ENCODE measurements around the gene STX4.
"Not testable (repeated sequence)": the region's sequence is repeated elsewhere in the genome, so short reads cannot be mapped to it uniquely, and the experiment has no call there.

STX4 gene

GRCh38 chr16:31010585-31011325 lies 22.6 kb upstream of the STX4 start, which contains the start of gene STX1B:
Gene STX1B (minus strand): TSS chr16:31010638. CDS start chr16:31010396, 242 bp downstream.
- no peaks in the 10 kb centered on the region for H3K9me3 ChIP-seq (replicated peaks; ENCODE audit: low read length)
- H3K4me3 ChIP-seq (ENCODE audit: low read length), result peak within 1 kb of the TSS; percentile 63
- H3K36me3 ChIP-seq (ENCODE audit: insufficient read depth, low read length), result no peaks in the 10 kb centered on the region
- H3K9ac ChIP-seq (ENCODE audit: low read depth, low read length), result no peak within 1 kb of the TSS
- H3K27me3 ChIP-seq (ENCODE audit: control insufficient read depth, insufficient read depth, low read length), result peaks cover 15% of the 10 kb centered on the region
- H3K4me2 ChIP-seq (ENCODE audit: low read length), result peak within 1 kb of the TSS; percentile 73
- H3K4me1 ChIP-seq (ENCODE audit: control insufficient read depth, insufficient read depth, low read length), result peaks cover 14% of the 10 kb centered on the region

GRCh38 chr16:31011815-31012214 lies 21.5 kb upstream of the STX4 start:
- peaks cover 14% of the 10 kb centered on the region for H3K4me1 ChIP-seq (ENCODE audit: control insufficient read depth, insufficient read depth, low read length)
- H3K36me3 ChIP-seq (ENCODE audit: insufficient read depth, low read length); H3K9me3 ChIP-seq (replicated peaks; ENCODE audit: low read length); H3K9ac ChIP-seq (ENCODE audit: low read depth, low read length); H3K4me2 ChIP-seq (ENCODE audit: low read length); H3K4me3 ChIP-seq (ENCODE audit: low read length): not testable (repeated sequence)
- peaks cover 15% of the 10 kb centered on the region for H3K27me3 ChIP-seq (ENCODE audit: control insufficient read depth, insufficient read depth, low read length)

- not testable (repeated sequence) for H3K4me2 ChIP-seq (ENCODE audit: low read length); H3K9me3 ChIP-seq (replicated peaks; ENCODE audit: low read length); H3K36me3 ChIP-seq (ENCODE audit: insufficient read depth, low read length); H3K9ac ChIP-seq (ENCODE audit: low read depth, low read length); H3K4me1 ChIP-seq (ENCODE audit: control insufficient read depth, insufficient read depth, low read length); H3K4me3 ChIP-seq (ENCODE audit: low read length)
- H3K27me3 ChIP-seq (ENCODE audit: control insufficient read depth, insufficient read depth, low read length), result peaks cover 15% of the 10 kb centered on the region
Observed at GRCh38 chr16:31013292-31013691, 20.1 kb upstream of the STX4 start.

- Histone ChIP-seq H3K4me3 (ENCODE audit: low read length) (no peak overlapping the region), H3K4me1 (ENCODE audit: control insufficient read depth, insufficient read depth, low read length) (no peaks in the 10 kb centered on the region), H3K27me3 (ENCODE audit: control insufficient read depth, insufficient read depth, low read length) (peaks cover 13% of the 10 kb centered on the region), H3K9me3 (replicated peaks; ENCODE audit: low read length) (no peaks in the 10 kb centered on the region), H3K4me2 (ENCODE audit: low read length) (no peak overlapping the region), H3K9ac (ENCODE audit: low read depth, low read length) (no peak overlapping the region), H3K36me3 (ENCODE audit: insufficient read depth, low read length) (no peaks in the 10 kb centered on the region)
Observed at GRCh38 chr16:31016018-31016417, 17.3 kb upstream of the STX4 start.

GRCh38 chr16:31017756-31018155 lies 15.6 kb upstream of the STX4 start:
- not testable (repeated sequence) for H3K4me2 ChIP-seq (ENCODE audit: low read length); H3K27me3 ChIP-seq (ENCODE audit: control insufficient read depth, insufficient read depth, low read length); H3K9ac ChIP-seq (ENCODE audit: low read depth, low read length); H3K4me1 ChIP-seq (ENCODE audit: control insufficient read depth, insufficient read depth, low read length); H3K4me3 ChIP-seq (ENCODE audit: low read length); H3K9me3 ChIP-seq (replicated peaks; ENCODE audit: low read length); H3K36me3 ChIP-seq (ENCODE audit: insufficient read depth, low read length)

- H3K9ac ChIP-seq (ENCODE audit: low read depth, low read length), result no peak overlapping the region
- H3K36me3 ChIP-seq (ENCODE audit: insufficient read depth, low read length), result no peaks in the 10 kb centered on the region
Observed at GRCh38 chr16:31020536-31020935, 12.8 kb upstream of the STX4 start.

GRCh38 chr16:31022544-31023251 lies 10.7 kb upstream of the STX4 start:
- H3K4me3 ChIP-seq (ENCODE audit: low read length), result no peak overlapping the region
- H3K36me3 ChIP-seq (ENCODE audit: insufficient read depth, low read length), result no peaks in the 10 kb centered on the region
- no peak overlapping the region for H3K9ac ChIP-seq (ENCODE audit: low read depth, low read length)

More at GRCh38 chr16:31020536-31020935, 12.8 kb upstream of the STX4 start:
- H3K4me1 ChIP-seq (ENCODE audit: control insufficient read depth, insufficient read depth, low read length), result no peaks in the 10 kb centered on the region
- H3K27me3 ChIP-seq (ENCODE audit: control insufficient read depth, insufficient read depth, low read length), result no peaks in the 10 kb centered on the region
- H3K4me2 ChIP-seq (ENCODE audit: low read length), result no peak overlapping the region
- H3K4me3 ChIP-seq (ENCODE audit: low read length), result no peak overlapping the region
- H3K9me3 ChIP-seq (replicated peaks; ENCODE audit: low read length), result no peaks in the 10 kb centered on the region

GRCh38 chr16:31023252-31023602 lies 10.1 kb upstream of the STX4 start:
- Histone ChIP-seq H3K9ac (ENCODE audit: low read depth, low read length) (no peak overlapping the region), H3K36me3 (ENCODE audit: insufficient read depth, low read length) (no peaks in the 10 kb centered on the region), H3K27me3 (ENCODE audit: control insufficient read depth, insufficient read depth, low read length) (no peaks in the 10 kb centered on the region), H3K4me1 (ENCODE audit: control insufficient read depth, insufficient read depth, low read length) (no peaks in the 10 kb centered on the region), H3K4me3 (ENCODE audit: low read length) (no peak overlapping the region), H3K9me3 (replicated peaks; ENCODE audit: low read length) (no peaks in the 10 kb centered on the region), H3K4me2 (ENCODE audit: low read length) (no peak overlapping the region)

More at GRCh38 chr16:31022544-31023251, 10.7 kb upstream of the STX4 start:
- Histone ChIP-seq H3K4me1 (ENCODE audit: control insufficient read depth, insufficient read depth, low read length) (no peaks in the 10 kb centered on the region), H3K9me3 (replicated peaks; ENCODE audit: low read length) (no peaks in the 10 kb centered on the region), H3K27me3 (ENCODE audit: control insufficient read depth, insufficient read depth, low read length) (no peaks in the 10 kb centered on the region), H3K4me2 (ENCODE audit: low read length) (no peak overlapping the region)

- no peak overlapping the region for H3K4me2 ChIP-seq (ENCODE audit: low read length)
- no peaks in the 10 kb centered on the region for H3K36me3 ChIP-seq (ENCODE audit: insufficient read depth, low read length)
- no peaks in the 10 kb centered on the region for H3K27me3 ChIP-seq (ENCODE audit: control insufficient read depth, insufficient read depth, low read length)
- no peaks in the 10 kb centered on the region for H3K9me3 ChIP-seq (replicated peaks; ENCODE audit: low read length)
- H3K4me1 ChIP-seq (ENCODE audit: control insufficient read depth, insufficient read depth, low read length), result no peaks in the 10 kb centered on the region
- H3K9ac ChIP-seq (ENCODE audit: low read depth, low read length), result no peak overlapping the region
- no peak overlapping the region for H3K4me3 ChIP-seq (ENCODE audit: low read length)
Observed at GRCh38 chr16:31023627-31024226, 9.6 kb upstream of the STX4 start.

- Histone ChIP-seq H3K9me3 (replicated peaks; ENCODE audit: low read length) (no peaks in the 10 kb centered on the region), H3K4me2 (ENCODE audit: low read length) (no peak overlapping the region), H3K4me1 (ENCODE audit: control insufficient read depth, insufficient read depth, low read length) (peaks cover 3% of the 10 kb centered on the region), H3K36me3 (ENCODE audit: insufficient read depth, low read length) (no peaks in the 10 kb centered on the region), H3K4me3 (ENCODE audit: low read length) (no peak overlapping the region), H3K9ac (ENCODE audit: low read depth, low read length) (no peak overlapping the region), H3K27me3 (ENCODE audit: control insufficient read depth, insufficient read depth, low read length) (no peaks in the 10 kb centered on the region)
Observed at GRCh38 chr16:31025339-31025738, 8.0 kb upstream of the STX4 start.

- Histone ChIP-seq H3K9ac (ENCODE audit: low read depth, low read length) (no peak overlapping the region), H3K36me3 (ENCODE audit: insufficient read depth, low read length) (no peaks in the 10 kb centered on the region), H3K4me3 (ENCODE audit: low read length) (no peak overlapping the region), H3K9me3 (replicated peaks; ENCODE audit: low read length) (no peaks in the 10 kb centered on the region), H3K4me2 (ENCODE audit: low read length) (no peak overlapping the region), H3K27me3 (ENCODE audit: control insufficient read depth, insufficient read depth, low read length) (no peaks in the 10 kb centered on the region), H3K4me1 (ENCODE audit: control insufficient read depth, insufficient read depth, low read length) (peaks cover 10% of the 10 kb centered on the region)
Observed at GRCh38 chr16:31029272-31029671, 4.1 kb upstream of the STX4 start.

All from skeletal muscle satellite cell (primary cell).